ENCODE measurements around the gene SHMT2. TPM values are rescaled to one million over a fixed set of nuclear protein-coding genes. Genes with fewer than 3 reads are reported as not detected.

Gene SHMT2
- total RNA-seq = 100 to 1,000 TPM; 171 to 176 TPM

DNA sequence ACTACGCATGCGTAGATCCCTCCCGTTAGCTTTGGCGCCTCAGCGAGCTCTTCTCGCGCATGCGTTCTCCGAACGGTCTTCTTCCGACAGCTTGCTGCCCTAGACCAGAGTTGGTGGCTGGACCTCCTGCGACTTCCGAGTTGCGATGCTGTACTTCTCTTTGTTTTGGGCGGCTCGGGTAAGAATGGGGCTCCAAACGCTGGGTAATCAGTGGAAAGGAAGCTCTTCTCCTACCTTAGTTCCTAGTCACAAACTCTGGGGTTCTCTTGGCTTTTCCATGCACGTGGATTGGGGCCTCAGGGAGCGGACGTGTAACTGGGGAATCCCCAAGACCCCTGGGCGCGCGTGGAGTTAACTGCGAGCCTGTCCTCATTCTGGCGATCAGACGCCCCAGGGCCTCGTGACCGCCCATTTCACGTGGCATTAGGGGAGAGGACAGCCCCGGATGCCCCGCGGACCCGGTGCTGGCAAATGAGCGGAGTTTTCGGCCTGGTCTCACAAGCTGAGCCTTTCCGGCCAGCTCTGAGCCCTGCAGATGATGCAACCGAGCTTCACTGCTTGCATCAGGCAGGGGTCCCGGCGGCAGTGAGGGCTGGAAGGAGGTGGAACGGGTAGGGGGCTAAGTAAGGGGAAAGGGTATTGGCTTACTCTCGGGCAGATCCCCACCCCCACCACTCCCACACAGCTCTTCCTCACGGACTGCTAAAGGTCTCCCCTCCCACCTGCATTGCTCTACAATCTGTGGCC is at the start of gene SHMT2:
SHMT2 (plus strand) TSS at position 78 of the 747 bp plus-strand sequence; CDS start at position 146, 68 bp downstream.

DNA sequence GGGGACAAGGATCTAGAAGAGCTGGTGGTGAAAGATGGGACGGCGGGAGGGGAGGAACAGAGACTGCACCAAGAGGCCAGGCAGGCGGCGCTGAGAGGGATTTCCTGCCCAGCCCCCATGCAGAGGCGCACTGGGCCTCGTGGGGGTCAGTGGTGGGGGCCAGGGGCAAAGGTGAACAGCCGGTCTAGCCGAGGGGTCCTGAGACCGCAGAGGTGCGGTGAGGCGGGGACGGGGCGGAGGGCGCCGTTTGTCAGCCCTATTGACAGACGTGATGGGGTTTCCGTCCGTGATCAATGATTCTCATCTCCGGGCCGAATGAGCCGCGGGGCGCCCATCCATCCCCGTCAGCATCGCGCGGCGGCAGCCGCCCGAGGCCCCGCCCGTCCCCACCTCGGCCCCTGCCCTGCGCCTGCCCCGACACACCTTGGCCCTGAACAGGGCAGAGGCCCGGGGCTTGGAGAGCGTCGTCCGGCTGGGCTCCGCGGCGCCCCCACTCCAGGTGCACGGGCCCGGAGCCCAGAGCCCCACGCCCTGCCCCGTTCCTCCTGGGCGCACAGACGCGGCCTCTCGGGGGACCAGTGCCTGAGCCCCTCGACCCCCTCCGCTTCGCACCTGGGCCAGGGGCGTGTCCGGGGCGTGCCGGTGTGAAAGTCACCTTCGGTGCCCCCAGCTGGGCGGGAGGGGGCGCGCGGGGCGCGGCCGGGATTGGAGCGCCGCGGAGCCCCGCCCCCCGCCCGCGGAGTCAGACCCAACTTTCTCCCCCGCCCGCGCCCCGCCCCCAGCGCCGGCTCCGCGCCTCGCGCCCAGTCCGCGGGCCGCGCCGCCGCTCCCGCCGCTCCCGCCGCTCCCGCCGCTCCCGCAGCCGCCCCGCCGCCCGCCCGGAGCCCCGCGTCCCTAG is 13.2 kb upstream of the SHMT2 start, which contains the start of gene NXPH4:
NXPH4 (plus strand) TSS at position 781 of the 898 bp plus-strand sequence. CDS start 176 bp downstream, outside the sequence.

DNA sequence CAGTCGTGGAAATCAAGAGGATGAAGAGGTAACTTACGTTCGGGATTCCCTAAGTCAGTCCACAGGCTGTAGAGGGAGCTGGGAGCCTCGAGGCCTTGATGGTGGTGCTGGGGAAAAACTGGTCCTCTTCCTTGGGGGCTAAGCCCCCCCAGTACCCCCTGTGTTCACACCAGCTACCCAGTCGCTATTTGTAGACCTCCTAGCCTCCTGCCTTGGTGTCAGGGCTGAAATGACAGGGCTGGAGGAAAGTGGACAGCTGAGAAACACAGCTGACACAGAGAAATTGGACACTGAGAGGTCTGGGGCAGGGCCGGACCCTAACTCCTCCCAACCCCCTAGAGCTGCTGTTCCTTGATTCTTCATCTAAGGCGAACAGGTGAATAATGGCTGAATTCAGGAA is 21.4 kb downstream of the SHMT2 start, which contains the start of gene STAC3:
STAC3 (minus strand) TSS at position 232 of the 400 bp plus-strand sequence. CDS start 1,551 bp downstream, outside the sequence.

Small RNAs within 50 kb of the gene (microRNA-seq; reads per million reads assigned to microRNA genes)
- gene MIR1228 (ENCODE audit: borderline microRNAs expressed, borderline replicate concordance) = not detected

Other genes with a start within 250 kb of the SHMT2 start
- 1 to 10 TPM; 8.6 to 9.1 TPM for gene ZBTB39, start 223.2 kb upstream of the SHMT2 start, total RNA-seq
- gene TAC3, start 213.2 kb upstream of the SHMT2 start, total RNA-seq = not detected
- gene MYO1A, start 179.6 kb upstream of the SHMT2 start, total RNA-seq = 1 to 10 TPM in 1 of 2 experiments, under 1 TPM in 1; 0.43 to 1.2 TPM
- 10 to 100 TPM; 43.9 to 45.3 TPM for gene NEMP1, start 150.9 kb upstream of the SHMT2 start, total RNA-seq
- 1 to 10 TPM; 8.6 TPM for gene NAB2, start 140.6 kb upstream of the SHMT2 start, total RNA-seq
- gene STAT6, start 118.3 kb upstream of the SHMT2 start, total RNA-seq = 100 to 1,000 TPM; 256 to 266 TPM
- 1 to 10 TPM; 1.3 to 1.6 TPM for gene LRP1, start 101.2 kb upstream of the SHMT2 start, total RNA-seq
- gene LRP1-AS, start 82.1 kb upstream of the SHMT2 start, total RNA-seq = not detected
- gene NXPH4, start 12.9 kb upstream of the SHMT2 start, total RNA-seq = under 1 TPM; 0.29 to 0.43 TPM
- gene STAC3, start 21.5 kb downstream of the SHMT2 start, total RNA-seq = 1 to 10 TPM; 3.5 to 4.7 TPM
- 10 to 100 TPM; 67.8 to 72.0 TPM for gene R3HDM2, start 201.3 kb downstream of the SHMT2 start, total RNA-seq
- not detected for gene INHBC, start 205.1 kb downstream of the SHMT2 start, total RNA-seq
- not detected for gene INHBE, start 225.6 kb downstream of the SHMT2 start, total RNA-seq
- 1 to 10 TPM in 1 of 2 experiments, under 1 TPM in 1; 0.88 to 1.5 TPM for gene GLI1, start 230.1 kb downstream of the SHMT2 start, total RNA-seq